Peyer's patch (tissue), 4 donors: ENCODE results near the gene GOLIM4. TPM values are rescaled to one million over a fixed set of nuclear protein-coding genes. Genes with fewer than 3 reads are reported as not detected.
A peak's percentile ranks its signal among the peaks of the same experiment; 100 is the strongest.

Experiments
- DNase-seq, 3 donors: peaks; one replicate each; pipeline ENCODE4 v3.0.0-alpha.2; 2017 to 2019
- H3K27ac ChIP-seq, 4 donors: fragments of 200-600 bp; sonication (generic); one replicate each; pipeline ENCODE4 v1.5.1; 2016 to 2019
- H3K27me3 ChIP-seq, 2 donors: fragments of 200-600 bp; sonication (generic); one replicate each; pipeline ENCODE4 v1.5.1; 2019
- H3K36me3 ChIP-seq, 3 donors: fragments of 200-600 bp; sonication (generic); one replicate each; pipeline ENCODE4 v1.5.1; 2016 to 2019
- H3K4me1 ChIP-seq, 4 donors: fragments of 200-600 bp; sonication (generic); one replicate each; pipeline ENCODE4 v1.5.1; 2016 to 2019
- H3K4me3 ChIP-seq, 4 donors: fragments of 200-600 bp; sonication (generic); 1 replicate in 3 of 4; 2 replicates in 1 of 4; pipeline ENCODE4 v1.5.1; 2016 to 2019; ENCODE audit warnings: mild to moderate bottlenecking in 1 of 4
- H3K9me3 ChIP-seq, 4 donors: fragments of 200-600 bp; sonication (generic); one replicate each; pipeline ENCODE4 v1.5.1; 2016 to 2019; ENCODE audit warnings: mild to moderate bottlenecking in 1 of 4
- POLR2A ChIP-seq, 2 donors: fragments of 450-650 bp; IDR thresholded peaks; one replicate each; pipeline ENCODE4 v1.5.1; 2017; ENCODE audit warnings: antibody characterized with exemption in 2 of 2, mild to moderate bottlenecking in 2 of 2, moderate library complexity in 2 of 2
- total RNA-seq, 4 donors: library from RNA; depleted of rRNA; stranded (reverse); fragments of >200 nt; gene quantifications; one replicate each; pipeline ENCODE4 v1.1.0, GENCODE V29; 2016
- TF ChIP-seq, protein P1 (sequence below), 6 experiments: fragments of 450-650 bp in 4 of 6; fragments of 200-600 bp in 2 of 6; sonication (generic) in 1 of 6; IDR thresholded peaks; one replicate each; pipeline ENCODE4 v1.5.1; 2017 to 2019; ENCODE audit warnings: antibody characterized with exemption in 6 of 6, mild to moderate bottlenecking in 3 of 6, moderate library complexity in 1 of 6

The GOLIM4 gene
- total RNA-seq, 4 donors from 2014 or later = 102 to 186 (median 139) TPM

DNA sequence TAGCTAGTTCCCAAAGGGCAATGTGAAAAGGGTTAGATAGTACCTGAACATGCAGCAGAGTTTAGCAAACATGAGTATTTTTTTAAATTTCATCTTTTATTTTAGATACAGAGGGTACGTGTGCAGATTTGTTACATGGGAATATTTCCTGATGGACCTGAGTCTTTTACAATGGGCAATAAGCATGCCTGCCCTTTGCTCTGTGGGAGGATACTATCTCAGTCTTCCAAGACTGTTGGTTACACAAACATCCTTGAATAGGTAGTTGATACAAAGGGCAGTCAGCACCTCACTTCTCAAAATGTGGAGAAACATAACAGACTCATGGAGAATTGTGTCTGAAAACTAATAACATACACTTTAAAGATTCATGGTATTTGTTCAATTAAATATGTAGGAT is 103.3 kb downstream of the GOLIM4 start:
- Histone ChIP-seq H3K27ac (peak overlapping the region in 2 of 4 donors; percentile 42 to 77), H3K27me3 (no peaks in the 10 kb centered on the region), H3K9me3 (no peaks in the 10 kb centered on the region), H3K4me1 (no peaks in the 10 kb centered on the region), H3K36me3 (no peaks in the 10 kb centered on the region), H3K4me3 (no peak overlapping the region)
- DNase-seq = peak in 1 of 3 donors; percentile 83
- no peak for TF ChIP-seq POLR2A (IDR thresholded peaks at IDR 0.05)
- TF ChIP-seq, protein P1, sequence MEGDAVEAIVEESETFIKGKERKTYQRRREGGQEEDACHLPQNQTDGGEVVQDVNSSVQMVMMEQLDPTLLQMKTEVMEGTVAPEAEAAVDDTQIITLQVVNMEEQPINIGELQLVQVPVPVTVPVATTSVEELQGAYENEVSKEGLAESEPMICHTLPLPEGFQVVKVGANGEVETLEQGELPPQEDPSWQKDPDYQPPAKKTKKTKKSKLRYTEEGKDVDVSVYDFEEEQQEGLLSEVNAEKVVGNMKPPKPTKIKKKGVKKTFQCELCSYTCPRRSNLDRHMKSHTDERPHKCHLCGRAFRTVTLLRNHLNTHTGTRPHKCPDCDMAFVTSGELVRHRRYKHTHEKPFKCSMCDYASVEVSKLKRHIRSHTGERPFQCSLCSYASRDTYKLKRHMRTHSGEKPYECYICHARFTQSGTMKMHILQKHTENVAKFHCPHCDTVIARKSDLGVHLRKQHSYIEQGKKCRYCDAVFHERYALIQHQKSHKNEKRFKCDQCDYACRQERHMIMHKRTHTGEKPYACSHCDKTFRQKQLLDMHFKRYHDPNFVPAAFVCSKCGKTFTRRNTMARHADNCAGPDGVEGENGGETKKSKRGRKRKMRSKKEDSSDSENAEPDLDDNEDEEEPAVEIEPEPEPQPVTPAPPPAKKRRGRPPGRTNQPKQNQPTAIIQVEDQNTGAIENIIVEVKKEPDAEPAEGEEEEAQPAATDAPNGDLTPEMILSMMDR (IDR thresholded peaks at IDR 0.05) = no peak

DNA sequence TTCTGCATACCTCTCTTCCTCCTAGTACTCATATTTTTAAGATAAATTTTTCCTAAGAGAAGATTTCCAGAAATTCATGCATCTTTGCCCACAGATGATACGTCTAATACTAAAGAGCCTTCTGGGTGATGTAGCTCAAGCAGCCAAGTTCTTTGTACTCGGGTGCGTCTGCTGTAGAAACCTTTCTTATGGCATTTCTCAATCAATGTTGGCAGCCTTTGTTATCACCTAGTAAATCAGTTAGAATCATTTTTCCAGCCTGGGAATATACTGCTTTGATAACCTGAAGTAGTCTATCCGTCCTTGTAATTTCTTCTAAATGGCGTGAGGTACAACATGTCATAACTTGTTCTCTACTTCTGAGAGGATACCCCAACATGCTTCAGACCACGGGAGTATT is 104.5 kb downstream of the GOLIM4 start:
- Histone ChIP-seq H3K9me3 (no peaks in the 10 kb centered on the region), H3K27me3 (no peaks in the 10 kb centered on the region), H3K36me3 (no peaks in the 10 kb centered on the region), H3K27ac (peak overlapping the region in 2 of 4 donors; percentile 42 to 77), H3K4me3 (no peak overlapping the region), H3K4me1 (no peaks in the 10 kb centered on the region)
- TF ChIP-seq, protein P1 (IDR thresholded peaks at IDR 0.05) = no peak
- no peak for TF ChIP-seq POLR2A (IDR thresholded peaks at IDR 0.05)
- no peak for DNase-seq

DNA sequence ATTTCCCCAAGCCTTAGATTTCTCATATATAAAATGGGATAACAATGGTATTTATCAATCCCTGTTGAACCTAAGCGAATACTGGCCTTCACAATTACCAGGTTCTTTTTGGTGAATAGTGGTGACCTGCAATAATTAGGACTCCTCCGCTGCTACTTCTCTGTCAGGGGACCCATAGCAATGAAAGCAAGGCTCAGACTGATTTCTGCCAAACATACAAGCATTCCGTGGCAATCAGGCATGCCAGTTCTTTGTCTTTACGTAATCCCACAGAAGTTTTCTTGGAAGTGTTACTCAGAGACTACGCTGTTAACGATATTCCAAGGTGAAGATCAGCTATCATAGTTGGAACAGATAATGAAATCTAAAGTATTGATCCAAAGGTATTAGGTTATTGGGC is 105.7 kb downstream of the GOLIM4 start:
- no peak overlapping the region for H3K27ac ChIP-seq
- no peaks in the 10 kb centered on the region for H3K36me3 ChIP-seq
- TF ChIP-seq, protein P1 (IDR thresholded peaks at IDR 0.05) = no peak
- TF ChIP-seq POLR2A (IDR thresholded peaks at IDR 0.05) = no peak
- H3K4me3 ChIP-seq = no peak overlapping the region
- no peaks in the 10 kb centered on the region for H3K4me1 ChIP-seq
- no peak for DNase-seq
- no peaks in the 10 kb centered on the region for H3K9me3 ChIP-seq
- no peaks in the 10 kb centered on the region for H3K27me3 ChIP-seq

DNA sequence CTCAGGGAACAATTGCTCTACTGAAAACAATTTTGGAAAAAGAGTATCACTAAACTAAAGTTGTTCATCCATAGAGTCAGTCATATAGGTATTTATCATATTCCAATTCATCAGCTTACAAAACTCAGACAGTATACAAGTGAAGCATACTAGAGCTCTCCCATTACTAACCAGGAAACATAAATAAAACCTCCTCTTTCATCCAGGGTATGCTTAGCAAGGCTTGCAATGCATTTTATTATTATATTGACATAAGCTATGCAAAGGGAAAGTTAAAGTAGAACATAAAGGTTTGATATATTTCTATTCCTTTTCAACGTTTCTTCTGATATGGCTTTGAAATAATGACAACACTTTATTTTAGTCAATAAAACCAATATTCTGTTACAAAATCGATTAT is 106.7 kb downstream of the GOLIM4 start:
- no peak overlapping the region for H3K4me3 ChIP-seq
- no peaks in the 10 kb centered on the region for H3K4me1 ChIP-seq
- no peaks in the 10 kb centered on the region for H3K27me3 ChIP-seq
- no peak for DNase-seq
- H3K9me3 ChIP-seq = no peaks in the 10 kb centered on the region
- H3K27ac ChIP-seq = no peak overlapping the region
- TF ChIP-seq, protein P1 (IDR thresholded peaks at IDR 0.05) = no peak
- no peak for TF ChIP-seq POLR2A (IDR thresholded peaks at IDR 0.05)
- H3K36me3 ChIP-seq = no peaks in the 10 kb centered on the region

DNA sequence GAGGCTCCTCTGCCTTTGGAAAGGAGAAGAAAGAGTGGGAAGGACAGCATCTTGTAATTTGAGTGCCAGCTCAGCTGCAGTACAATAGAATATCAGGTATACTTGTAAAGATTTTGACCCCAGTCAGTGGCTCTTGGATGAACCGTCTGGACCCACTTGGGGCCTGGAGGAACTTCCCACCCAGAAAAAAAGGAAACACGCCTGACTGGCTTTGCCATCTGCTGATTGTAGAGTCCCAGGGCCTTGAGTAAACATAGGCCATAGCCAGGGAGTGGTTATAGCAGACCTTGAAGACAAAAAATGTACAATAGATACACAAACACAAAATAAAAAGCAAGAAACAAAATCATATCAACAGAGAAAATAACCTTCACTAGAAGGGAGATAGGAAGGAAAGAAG is 112.1 kb downstream of the GOLIM4 start:
- Histone ChIP-seq H3K4me1 (peaks cover 0 to 4% (median 0%) of the 10 kb centered on the region in 4 donors), H3K4me3 (no peak overlapping the region), H3K9me3 (no peaks in the 10 kb centered on the region), H3K36me3 (no peaks in the 10 kb centered on the region), H3K27me3 (no peaks in the 10 kb centered on the region), H3K27ac (no peak overlapping the region)
- no peak for DNase-seq
- TF ChIP-seq, protein P1 (IDR thresholded peaks at IDR 0.05) = no peak
- no peak for TF ChIP-seq POLR2A (IDR thresholded peaks at IDR 0.05)

DNA sequence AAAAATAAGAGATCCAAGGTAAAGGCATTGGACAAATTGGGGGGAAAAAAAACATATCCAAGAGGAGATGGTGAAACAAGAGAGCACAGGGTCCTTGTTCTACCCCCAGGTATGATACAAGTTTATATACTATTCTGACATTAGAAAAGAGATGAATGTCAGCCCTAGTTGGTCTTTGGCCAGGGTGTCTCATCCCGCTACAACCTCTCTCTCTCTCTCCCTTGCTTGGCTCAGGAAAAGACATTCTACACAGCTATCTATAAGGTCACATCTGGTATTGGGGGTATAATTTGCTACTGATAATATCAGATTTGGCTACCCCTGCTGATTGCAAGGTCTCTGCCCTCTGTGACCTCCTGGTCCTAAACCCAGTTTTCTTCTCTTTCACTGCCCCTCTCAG is 117.2 kb downstream of the GOLIM4 start:
- Histone ChIP-seq H3K4me3 (no peak overlapping the region), H3K27me3 (no peaks in the 10 kb centered on the region), H3K4me1 (peaks cover 0 to 14% (median 0%) of the 10 kb centered on the region in 4 donors), H3K9me3 (no peaks in the 10 kb centered on the region), H3K36me3 (no peaks in the 10 kb centered on the region), H3K27ac (peak overlapping the region in 2 of 4 donors; percentile 60 to 61)
- TF ChIP-seq, protein P1 (IDR thresholded peaks at IDR 0.05) = no peak
- TF ChIP-seq POLR2A (IDR thresholded peaks at IDR 0.05) = no peak
- no peak for DNase-seq
